LNCAP (cell line): Measurements from ENCODE around the gene PAGE2B.

ENCODE experiments used
- CTCF ChIP-seq: fragments of 450-650 bp; IDR thresholded peaks from 2 replicates; pipeline ENCODE4 v1.5.1; 2017; ENCODE audit warnings: mild to moderate bottlenecking

PAGE2B gene

GRCh38 chrX:55119271-55119670 lies 44.4 kb downstream of the PAGE2B start:
- no peak for TF ChIP-seq CTCF

- no peak for TF ChIP-seq CTCF
Measured at GRCh38 chrX:55119712-55120111, 44.9 kb downstream of the PAGE2B start.

- no peak for TF ChIP-seq CTCF
Measured at GRCh38 chrX:55120761-55121358, 46.0 kb downstream of the PAGE2B start.

- no peak for TF ChIP-seq CTCF
Measured at GRCh38 chrX:55123900-55124299, 49.1 kb downstream of the PAGE2B start.

GRCh38 chrX:55127692-55128091 lies 52.9 kb downstream of the PAGE2B start:
- TF ChIP-seq CTCF = no peak
